Gastroesophageal sphincter (tissue), 3 donors: ENCODE measurements around the gene SFPQ.

ENCODE experiments used
- CTCF ChIP-seq, 4 experiments: fragments of 200-600 bp in 2 of 4; fragments of 450-650 bp in 2 of 4; sonication (generic) in 1 of 4; IDR thresholded peaks; one replicate each; pipeline ENCODE4 v1.5.1; 2017 to 2019; ENCODE audit warnings: antibody characterized with exemption in 4 of 4, mild to moderate bottlenecking in 2 of 4, moderate library complexity in 2 of 4
- POLR2A ChIP-seq, 2 donors: fragments of 450-650 bp; IDR thresholded peaks; one replicate each; pipeline ENCODE4 v1.6.1; 2017; ENCODE audit warnings: antibody characterized with exemption in 2 of 2, mild to moderate bottlenecking in 2 of 2, moderate library complexity in 1 of 2

GRCh38 chr1:35192853-35193664, at the start of gene SFPQ:
- TF ChIP-seq CTCF (IDR thresholded peaks at IDR 0.05) (no peak), POLR2A (IDR thresholded peaks at IDR 0.05) (peak; percentile 92 to 97)
